HEK293 (cell line): ENCODE measurements around the gene CALR3.

ENCODE experiments used
- BCL6B ChIP-seq: fragments of 450-650 bp; formaldehyde crosslinking; IDR thresholded peaks from 2 replicates; pipeline ENCODE4 v1.5.1; 2017; ENCODE audit warnings: missing biosample characterization, missing genetic modification characterization
- GFI1B ChIP-seq: fragments of 450-650 bp; formaldehyde crosslinking; IDR thresholded peaks from 2 replicates; pipeline ENCODE4 v1.5.1; 2016; ENCODE audit warnings: missing biosample characterization, missing genetic modification characterization
- MZF1 ChIP-seq: fragments of 450-650 bp; formaldehyde crosslinking; IDR thresholded peaks from 2 replicates; pipeline ENCODE4 v1.5.1; 2017; ENCODE audit warnings: missing biosample characterization, missing genetic modification characterization, borderline replicate concordance
- OSR2 ChIP-seq: fragments of 450-650 bp; formaldehyde crosslinking; IDR thresholded peaks from 2 replicates; pipeline ENCODE4 v1.5.1; 2016; ENCODE audit warnings: missing biosample characterization, missing genetic modification characterization
- PRDM1 ChIP-seq: fragments of 450-650 bp; formaldehyde crosslinking; IDR thresholded peaks from 2 replicates; pipeline ENCODE4; 2016; ENCODE audit warnings: missing biosample characterization, missing genetic modification characterization
- REPIN1 ChIP-seq: fragments of 450-650 bp; formaldehyde crosslinking; IDR thresholded peaks from 2 replicates; pipeline ENCODE4 v1.5.1; 2017; ENCODE audit warnings: missing biosample characterization, missing genetic modification characterization, low read depth
- REST ChIP-seq: fragments of 450-650 bp; formaldehyde crosslinking; IDR thresholded peaks from 2 replicates; pipeline ENCODE4 v1.5.1; 2016; ENCODE audit warnings: missing biosample characterization, missing genetic modification characterization
- SCRT1 ChIP-seq: fragments of 450-650 bp; formaldehyde crosslinking; IDR thresholded peaks from 2 replicates; pipeline ENCODE4 v1.5.1; 2016; ENCODE audit warnings: missing biosample characterization, missing genetic modification characterization, borderline replicate concordance
- TCF7L2 ChIP-seq: IDR thresholded peaks from 2 replicates; pipeline ENCODE4 v1.6.1; 2011; ENCODE audit warnings: low read depth, mild to moderate bottlenecking, inconsistent platforms, low read length, moderate library complexity, borderline replicate concordance
- ZBTB44 ChIP-seq: fragments of 450-650 bp; IDR thresholded peaks from 2 replicates; pipeline ENCODE4 v1.5.1; 2018; ENCODE audit warnings: missing biosample characterization, mild to moderate bottlenecking, missing genetic modification characterization
- ZBTB48 ChIP-seq: fragments of 450-650 bp; formaldehyde crosslinking; IDR thresholded peaks from 2 replicates; pipeline ENCODE4 v1.5.1; 2016; ENCODE audit warnings: missing biosample characterization, missing genetic modification characterization
- ZBTB6 ChIP-seq: fragments of 450-650 bp; formaldehyde crosslinking; IDR thresholded peaks from 2 replicates; pipeline ENCODE4 v1.5.1; 2017; ENCODE audit warnings: missing biosample characterization, missing genetic modification characterization
- ZBTB8A ChIP-seq: fragments of 450-650 bp; formaldehyde crosslinking; IDR thresholded peaks from 2 replicates; pipeline ENCODE4 v1.5.1; 2016; ENCODE audit warnings: missing biosample characterization, missing genetic modification characterization
- ZFP37 ChIP-seq: fragments of 450-650 bp; formaldehyde crosslinking; IDR thresholded peaks from 2 replicates; pipeline ENCODE4 v1.5.1; 2016; ENCODE audit warnings: missing biosample characterization, missing genetic modification characterization
- ZNF114 ChIP-seq: fragments of 450-650 bp; formaldehyde crosslinking; IDR thresholded peaks from 2 replicates; pipeline ENCODE4 v1.5.0; 2017; ENCODE audit warnings: missing biosample characterization, missing genetic modification characterization
- ZNF133 ChIP-seq: fragments of 450-650 bp; formaldehyde crosslinking; IDR thresholded peaks from 2 replicates; pipeline ENCODE4 v1.5.1; 2016; ENCODE audit warnings: missing biosample characterization, missing genetic modification characterization
- ZNF157 ChIP-seq: fragments of 450-650 bp; formaldehyde crosslinking; IDR thresholded peaks from 2 replicates; pipeline ENCODE4 v1.5.1; 2016; ENCODE audit warnings: missing biosample characterization, missing genetic modification characterization
- ZNF280C ChIP-seq: fragments of 450-650 bp; formaldehyde crosslinking; IDR thresholded peaks from 2 replicates; pipeline ENCODE4 v1.5.1; 2016; ENCODE audit warnings: missing biosample characterization, missing genetic modification characterization
- ZNF366 ChIP-seq: fragments of 450-650 bp; formaldehyde crosslinking; conservative IDR thresholded peaks from 2 replicates; pipeline ENCODE4 v1.5.1; 2016; ENCODE audit warnings: missing biosample characterization, missing genetic modification characterization
- ZNF394 ChIP-seq: fragments of 450-650 bp; formaldehyde crosslinking; IDR thresholded peaks from 2 replicates; pipeline ENCODE4 v1.5.1; 2016; ENCODE audit warnings: missing biosample characterization, missing genetic modification characterization, mild to moderate bottlenecking, moderate library complexity, borderline replicate concordance
- ZNF501 ChIP-seq: fragments of 450-650 bp; formaldehyde crosslinking; IDR thresholded peaks from 2 replicates; pipeline ENCODE4 v1.5.1; 2016; ENCODE audit warnings: missing biosample characterization, missing genetic modification characterization
- ZNF510 ChIP-seq: fragments of 450-650 bp; formaldehyde crosslinking; IDR thresholded peaks from 2 replicates; pipeline ENCODE4 v1.5.1; 2018; ENCODE audit warnings: mild to moderate bottlenecking, missing genetic modification characterization, missing biosample characterization; ENCODE audit not compliant: insufficient replicate concordance
- ZNF521 ChIP-seq: fragments of 450-650 bp; formaldehyde crosslinking; IDR thresholded peaks from 2 replicates; pipeline ENCODE4 v1.5.1; 2017; ENCODE audit warnings: missing biosample characterization, mild to moderate bottlenecking, missing genetic modification characterization
- ZNF600 ChIP-seq: fragments of 450-650 bp; formaldehyde crosslinking; IDR thresholded peaks from 2 replicates; pipeline ENCODE4 v1.5.1; 2016; ENCODE audit warnings: missing biosample characterization, missing genetic modification characterization
- ZNF670 ChIP-seq: fragments of 450-650 bp; formaldehyde crosslinking; IDR thresholded peaks from 2 replicates; pipeline ENCODE4 v1.5.1; 2016; ENCODE audit warnings: missing biosample characterization, missing genetic modification characterization, low read depth
- ZNF707 ChIP-seq: fragments of 450-650 bp; formaldehyde crosslinking; IDR thresholded peaks from 2 replicates; pipeline ENCODE4 v1.5.1; 2016; ENCODE audit warnings: missing biosample characterization, missing genetic modification characterization
- ZNF776 ChIP-seq: fragments of 450-650 bp; formaldehyde crosslinking; IDR thresholded peaks from 2 replicates; pipeline ENCODE4 v1.5.0; 2017; ENCODE audit warnings: missing biosample characterization, missing genetic modification characterization, borderline replicate concordance
- ZSCAN5A ChIP-seq: fragments of 450-650 bp; formaldehyde crosslinking; IDR thresholded peaks from 2 replicates; pipeline ENCODE4 v1.5.1; 2016; ENCODE audit warnings: missing biosample characterization, missing genetic modification characterization

Gene CALR3

GRCh38 chr19:16542045-16542909 is 46.3 kb upstream of the CALR3 start, which contains the start of gene CHERP (continued):
- TF ChIP-seq ZBTB44 = no peak
- no peak for TF ChIP-seq REPIN1 (tag by site-specific recombination)
- TF ChIP-seq ZSCAN5A (tag by site-specific recombination) = 0 out of 2 replicates have a peak, but pooled peaks have one; percentile 57
- peak; percentile 11; the same call in 1 of the 2 replicates for TF ChIP-seq ZNF394 (tag by site-specific recombination)
- TF ChIP-seq ZBTB48 (tag by site-specific recombination) = 0 out of 2 replicates have a peak, but pooled peaks have one; percentile 18
- peak; percentile 54 for TF ChIP-seq ZNF600 (tag by site-specific recombination)
- TF ChIP-seq ZNF510 (tag by site-specific recombination) = no peak
- TF ChIP-seq REST (tag by site-specific recombination) = no peak
- no peak for TF ChIP-seq ZNF157 (tag by site-specific recombination)
- TF ChIP-seq TCF7L2 = no peak
- no peak; the same call in 1 of the 2 replicates for TF ChIP-seq ZFP37 (tag by site-specific recombination)
- TF ChIP-seq ZNF114 (tag by site-specific recombination) = no peak
- TF ChIP-seq MZF1 = no peak
- no peak for TF ChIP-seq BCL6B (tag by site-specific recombination)
- TF ChIP-seq OSR2 = no peak
- peak; percentile 13; the same call in 1 of the 2 replicates for TF ChIP-seq ZNF133 (tag by site-specific recombination)
- TF ChIP-seq GFI1B (tag by site-specific recombination) = no peak
- TF ChIP-seq ZNF670 (tag by site-specific recombination) = no peak
- no peak for TF ChIP-seq PRDM1
- no peak for TF ChIP-seq ZNF280C (tag by site-specific recombination)
- TF ChIP-seq ZNF501 (tag by site-specific recombination) = 0 out of 2 replicates have a peak, but pooled peaks have one; percentile 27
- peak; percentile 66; the same call in 1 of the 2 replicates for TF ChIP-seq ZBTB6 (tag by site-specific recombination)
- TF ChIP-seq ZNF776 (tag by site-specific recombination) = no peak
- no peak for TF ChIP-seq ZNF707
- no peak for TF ChIP-seq ZNF521 (tag by site-specific recombination)
- TF ChIP-seq SCRT1 (tag by site-specific recombination) = no peak
- TF ChIP-seq ZBTB8A = peak; percentile 19; the same call in 1 of the 2 replicates
- TF ChIP-seq ZNF366 = 0 out of 2 replicates have a peak, but pooled peaks have one; percentile 43
